GM18519 (cell line): ENCODE data around the gene VWA2.

Experiments used
- ATAC-seq: cut with Tn5 transposase; IDR thresholded peaks from one replicate; pipeline ENCODE4 v1.9.1; 2021; ENCODE audit warnings: mild to moderate bottlenecking, moderate library complexity; ENCODE audit not compliant: unreplicated experiment, low FRiP score

Gene VWA2

DNA sequence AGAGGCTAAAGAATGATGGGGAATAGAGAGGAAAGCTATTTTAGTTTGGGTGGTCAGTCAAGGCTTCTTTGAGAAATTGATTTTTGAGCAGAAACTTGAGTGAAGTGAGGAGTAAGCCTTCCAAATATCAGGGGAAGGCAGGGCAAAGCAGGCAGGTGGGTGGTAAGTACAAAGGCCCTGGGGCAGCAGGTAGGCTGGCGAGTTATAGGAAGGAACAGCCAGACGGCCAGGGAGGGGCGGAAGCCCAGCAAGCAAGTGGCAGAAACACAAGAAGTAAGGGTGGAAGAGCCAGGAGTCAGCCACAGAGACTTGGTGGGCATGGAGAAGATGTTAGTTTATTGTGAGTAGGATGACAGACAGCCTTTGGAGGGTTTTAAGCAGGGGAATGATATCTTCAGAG, 34.9 kb downstream of the VWA2 start:
- no peak for ATAC-seq

DNA sequence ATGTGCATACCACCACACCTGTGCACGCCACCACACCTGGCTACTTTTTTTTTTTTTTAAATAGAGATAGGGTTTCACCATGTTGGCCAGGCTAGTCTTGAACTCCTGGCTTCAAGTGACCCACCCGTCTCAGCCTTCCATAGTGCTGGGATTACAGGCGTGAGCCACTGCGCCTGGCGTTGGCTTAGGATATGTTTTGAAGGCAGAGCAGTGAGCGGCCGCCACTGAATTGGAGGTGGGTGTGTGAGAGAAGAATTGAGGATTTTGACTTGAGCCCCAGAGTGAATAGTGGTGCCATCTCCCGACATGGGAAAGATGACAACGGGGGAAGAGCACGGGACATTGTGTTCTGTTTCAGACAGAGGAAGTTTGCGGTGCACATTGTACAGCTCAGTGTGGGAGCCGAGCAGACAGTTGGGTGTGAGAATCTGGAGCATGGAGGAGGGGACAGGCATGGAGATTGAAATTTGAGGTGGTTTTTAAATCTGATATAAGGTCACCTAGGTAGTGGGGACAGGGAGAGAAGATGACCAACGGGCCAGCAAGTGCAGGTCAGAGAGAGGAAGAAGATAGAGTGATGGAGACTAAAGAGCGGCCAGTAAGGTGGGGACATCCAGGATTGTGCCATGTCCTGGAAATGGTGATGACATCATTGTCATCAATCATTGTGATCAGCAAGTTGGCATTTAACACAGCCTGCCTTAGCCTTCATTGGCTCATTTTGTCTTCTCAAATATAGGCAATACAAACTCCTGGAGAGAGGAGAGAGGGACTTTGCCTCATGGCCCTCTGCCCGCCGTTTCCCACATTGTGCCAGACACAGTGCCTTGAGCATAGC, 35.8 kb downstream of the VWA2 start:
- ATAC-seq: no peak

DNA sequence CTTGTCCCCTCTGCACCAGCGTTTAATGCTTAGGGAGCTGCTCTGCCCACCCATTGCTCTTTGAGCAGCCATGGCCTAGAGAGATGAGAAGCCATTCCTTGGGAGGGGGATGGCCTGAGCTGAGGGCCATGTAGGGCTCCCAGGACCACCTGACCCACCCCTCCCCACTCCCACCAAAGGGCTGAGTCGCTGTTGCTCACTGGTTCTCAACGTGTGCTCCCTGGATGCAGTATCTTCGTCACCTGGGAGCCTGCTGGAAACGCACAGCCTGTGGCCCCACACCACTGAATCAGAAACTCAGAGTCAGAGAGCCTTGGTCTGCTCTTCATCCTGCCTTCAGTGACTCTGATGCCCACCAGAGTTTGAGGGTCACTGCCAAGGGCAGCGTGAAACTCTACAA, 37.0 kb downstream of the VWA2 start:
- ATAC-seq: no peak

DNA sequence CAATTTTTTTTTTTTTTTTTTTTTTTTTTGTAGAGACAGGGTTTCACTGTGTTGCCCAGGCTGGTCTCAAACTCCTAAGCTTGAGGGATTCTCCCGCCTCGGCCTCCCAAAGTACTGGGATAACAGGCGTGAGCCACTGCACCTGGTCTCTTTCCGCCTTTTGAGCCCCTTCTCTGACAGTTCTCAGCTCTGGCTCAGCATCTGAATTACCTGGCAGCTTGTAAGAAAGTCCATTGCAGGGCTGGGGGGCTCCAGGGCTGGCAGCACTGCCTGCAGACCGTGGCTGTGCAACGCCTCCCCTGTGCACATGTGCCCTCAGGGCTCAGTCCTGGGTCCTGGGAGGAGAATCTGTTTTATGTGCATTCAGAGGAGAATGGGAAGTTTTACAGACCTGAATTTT, 37.6 kb downstream of the VWA2 start:
- ATAC-seq: no peak

DNA sequence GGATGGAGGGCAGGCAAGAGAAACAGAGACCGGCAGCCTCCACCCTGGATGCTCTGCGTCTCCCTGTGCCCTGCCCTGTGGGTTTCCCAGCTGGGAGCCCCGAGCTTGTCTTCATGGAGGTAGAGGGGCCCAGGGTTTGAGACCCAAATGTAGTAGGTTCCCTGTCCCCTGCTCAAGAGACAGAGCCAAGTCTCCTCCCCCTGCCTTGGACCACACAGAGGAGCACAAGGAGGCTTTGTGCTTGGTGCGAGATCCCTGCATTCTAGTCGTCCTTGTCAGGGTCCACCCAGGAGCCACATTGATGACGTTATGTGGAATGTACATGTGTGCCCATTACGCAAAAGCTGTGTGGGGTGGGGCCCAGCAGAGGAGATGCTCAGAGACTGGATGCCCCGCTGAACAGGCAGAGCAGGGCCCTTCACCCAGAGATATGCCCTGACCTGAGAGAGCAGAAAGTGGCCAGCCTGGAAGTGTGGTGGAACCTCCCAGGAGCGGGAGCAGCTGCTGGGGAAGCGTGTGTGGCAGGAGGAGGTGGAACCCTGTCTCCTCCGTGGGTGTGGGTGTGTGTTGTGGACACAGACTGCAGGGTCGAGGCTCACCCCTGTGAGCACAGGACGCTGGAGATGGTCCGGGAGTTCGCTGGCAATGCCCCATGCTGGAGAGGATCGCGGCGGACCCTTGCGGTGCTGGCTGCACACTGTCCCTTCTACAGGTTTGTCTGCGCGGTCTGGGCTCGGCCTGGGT, 39.3 kb downstream of the VWA2 start:
- no peak for ATAC-seq

DNA sequence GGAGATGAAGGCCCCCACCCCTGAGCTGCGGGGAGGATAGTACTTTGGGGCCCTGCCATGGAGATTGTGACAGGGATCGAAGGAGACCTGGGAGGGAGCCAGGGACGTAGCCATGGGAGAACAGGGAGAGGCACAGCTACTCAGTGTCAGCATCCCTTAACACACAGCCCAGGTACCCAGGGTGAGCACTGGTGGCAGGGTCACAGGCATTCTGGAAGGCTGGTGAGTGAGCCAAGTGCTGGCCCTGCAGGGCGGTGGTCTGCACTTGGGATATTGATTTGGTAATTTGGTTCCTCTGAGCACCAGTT, 39.8 kb downstream of the VWA2 start:
- no peak for ATAC-seq

DNA sequence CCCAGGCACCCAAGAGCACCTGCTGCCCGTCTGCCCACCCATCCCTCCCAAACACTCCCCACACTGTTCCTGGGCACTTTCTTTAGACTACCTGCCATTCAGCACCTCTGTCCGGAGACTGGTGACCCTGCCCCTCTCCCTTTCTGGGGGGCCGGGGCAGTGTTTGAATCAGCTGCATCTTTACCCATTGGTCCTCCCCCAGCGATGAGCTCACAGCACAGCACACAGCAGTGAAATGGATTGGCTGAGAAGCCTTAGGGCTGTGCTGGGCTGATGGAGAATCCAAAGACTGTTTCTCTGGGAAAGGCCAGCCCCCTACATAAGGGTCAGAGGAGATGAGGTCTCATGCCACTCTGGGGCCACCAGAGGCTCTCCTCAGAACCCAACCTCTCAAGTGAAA, 40.2 kb downstream of the VWA2 start:
- no peak for ATAC-seq

DNA sequence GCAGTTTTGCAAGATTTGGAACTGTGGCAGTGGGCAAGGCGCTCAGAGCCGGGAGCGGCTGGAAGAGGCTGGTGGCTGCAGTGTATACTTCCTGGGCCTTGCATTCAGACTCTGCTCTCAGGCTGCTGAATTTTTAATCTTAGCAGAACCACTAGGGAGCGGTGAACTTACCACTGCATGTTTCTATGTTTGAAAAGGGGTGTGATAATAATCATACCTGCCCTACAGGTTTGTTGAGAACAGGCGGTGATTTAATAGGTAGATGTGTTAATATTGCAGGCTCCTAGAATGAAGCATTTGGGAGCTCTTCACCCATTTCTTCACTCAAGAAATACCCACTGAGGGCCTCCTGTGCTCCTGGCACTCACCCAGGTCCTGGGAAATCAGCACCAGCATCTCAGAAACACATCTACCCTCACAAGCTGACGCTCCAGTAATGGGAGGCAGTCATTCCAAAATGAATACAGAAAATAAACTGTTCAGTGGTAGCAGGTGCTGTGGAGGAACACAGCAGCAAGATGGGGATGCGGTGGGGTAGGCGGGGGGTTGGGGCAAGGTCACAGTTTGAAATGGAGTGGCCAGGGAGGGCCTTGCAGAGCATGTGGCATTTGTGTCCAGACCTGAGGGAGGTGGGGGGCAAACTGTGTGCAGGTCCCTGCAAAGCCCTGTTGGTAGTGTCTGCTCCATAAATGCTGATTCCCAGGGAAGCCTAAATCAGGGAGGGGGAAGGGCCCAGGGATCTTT, 41.0 kb downstream of the VWA2 start:
- no peak for ATAC-seq

DNA sequence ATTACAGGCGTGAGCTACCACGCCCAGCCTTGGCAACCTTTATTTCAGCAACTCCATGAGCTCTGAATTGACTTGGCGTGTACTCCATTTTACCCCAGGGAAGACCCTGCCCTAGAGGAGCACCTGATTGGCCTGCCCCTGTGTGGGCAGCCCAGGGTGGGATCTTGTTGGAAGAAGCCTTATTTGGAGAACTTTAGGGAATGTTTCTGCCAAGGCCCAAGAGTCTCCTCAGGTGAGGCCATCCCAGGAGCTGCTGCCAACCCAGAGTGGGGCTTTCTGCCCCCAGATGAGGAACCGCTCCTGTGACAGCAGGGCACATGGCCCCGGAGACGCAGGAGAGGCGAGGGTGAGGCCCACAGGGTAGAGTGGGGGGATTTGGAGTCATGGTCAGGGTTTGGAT, 42.0 kb downstream of the VWA2 start:
- ATAC-seq: no peak

DNA sequence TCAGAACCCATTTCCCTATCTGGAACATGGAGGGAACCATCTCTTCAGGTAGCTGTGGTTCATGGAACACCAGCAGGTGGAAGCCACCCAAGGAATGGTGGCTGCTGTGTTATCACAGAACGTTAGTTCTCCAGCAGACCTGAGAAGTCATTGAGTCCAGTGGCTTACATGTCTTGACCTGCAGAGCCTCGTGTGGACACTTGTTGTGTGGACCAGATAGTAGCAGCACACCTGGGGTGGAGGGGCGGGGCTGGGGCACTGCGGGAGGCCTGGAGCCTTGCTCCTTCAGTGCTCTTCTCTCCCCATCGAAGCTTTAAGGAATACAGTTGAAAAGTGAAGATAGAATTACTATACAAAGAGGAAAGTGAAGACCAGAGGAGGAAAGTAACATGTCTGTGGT, 42.4 kb downstream of the VWA2 start:
- no peak for ATAC-seq

DNA sequence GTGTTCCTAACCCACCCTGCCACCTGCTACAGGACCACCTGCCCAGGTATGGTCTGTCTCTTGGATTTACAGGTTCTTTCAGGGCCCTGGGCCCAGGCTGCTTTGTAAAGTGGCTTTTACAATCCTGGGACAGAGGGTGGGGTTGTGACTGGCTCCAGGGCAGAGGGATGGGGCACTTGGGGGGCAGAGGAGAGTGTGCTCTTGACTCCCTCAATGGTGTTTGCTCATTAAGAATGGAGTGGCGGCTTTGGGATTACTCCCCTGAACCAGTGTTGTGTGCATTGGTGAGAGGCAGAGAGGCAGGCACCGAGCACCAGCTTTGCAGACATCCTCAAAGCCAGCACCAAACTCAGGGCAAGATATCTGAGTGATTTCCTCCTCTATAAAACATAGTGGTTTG, 43.5 kb downstream of the VWA2 start:
- no peak for ATAC-seq

DNA sequence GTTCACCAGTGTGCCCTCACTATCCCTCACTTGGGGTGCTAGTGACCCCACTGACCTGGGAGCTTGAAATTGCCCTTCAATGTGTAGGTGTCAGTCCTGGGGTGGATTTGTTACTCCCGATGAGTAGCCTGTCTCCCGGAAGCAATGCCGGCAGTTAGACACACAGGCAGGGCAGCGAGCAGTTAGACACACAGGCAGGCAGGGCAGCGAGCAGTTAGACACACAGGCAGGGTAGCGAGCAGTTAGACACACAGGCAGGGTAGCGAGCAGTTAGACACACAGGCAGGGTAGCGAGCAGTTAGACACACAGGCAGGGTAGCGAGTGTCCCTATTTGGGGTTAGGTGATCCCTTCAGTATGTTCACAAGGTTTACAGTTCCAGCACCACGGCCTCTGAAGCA, 44.0 kb downstream of the VWA2 start:
- no peak for ATAC-seq

DNA sequence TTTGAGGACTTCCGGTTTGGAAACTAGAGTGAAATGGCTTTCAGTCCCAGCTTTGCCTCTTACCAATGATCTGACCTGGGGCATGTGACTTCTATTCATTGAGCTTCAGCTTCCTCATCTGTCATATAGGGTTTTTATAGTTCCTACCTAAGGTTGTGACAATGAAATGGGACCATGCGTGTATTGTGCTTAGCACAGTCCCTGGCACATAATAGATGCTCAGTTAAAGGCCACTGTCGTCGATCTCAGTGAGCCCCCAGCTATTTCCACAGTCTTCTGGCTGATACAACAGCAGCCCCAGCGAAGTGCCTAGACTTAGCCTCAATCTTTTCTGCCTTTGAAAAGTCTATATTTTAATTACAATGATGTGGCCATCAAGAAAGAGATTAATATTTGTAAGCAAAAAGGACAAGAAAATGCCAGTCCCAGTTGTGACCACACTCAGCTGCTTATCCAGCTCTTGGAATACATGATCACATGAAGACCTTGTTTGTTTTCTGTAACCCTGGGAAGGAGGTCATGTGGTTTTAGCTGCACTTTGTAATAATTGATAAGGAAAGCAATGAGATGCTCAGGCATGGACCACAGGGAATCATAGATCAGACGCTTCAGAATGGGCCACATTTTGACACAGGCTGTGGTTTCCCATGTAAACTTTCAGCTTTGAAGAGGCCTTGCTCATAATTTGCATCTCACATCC, 44.6 kb downstream of the VWA2 start:
- ATAC-seq: no peak

DNA sequence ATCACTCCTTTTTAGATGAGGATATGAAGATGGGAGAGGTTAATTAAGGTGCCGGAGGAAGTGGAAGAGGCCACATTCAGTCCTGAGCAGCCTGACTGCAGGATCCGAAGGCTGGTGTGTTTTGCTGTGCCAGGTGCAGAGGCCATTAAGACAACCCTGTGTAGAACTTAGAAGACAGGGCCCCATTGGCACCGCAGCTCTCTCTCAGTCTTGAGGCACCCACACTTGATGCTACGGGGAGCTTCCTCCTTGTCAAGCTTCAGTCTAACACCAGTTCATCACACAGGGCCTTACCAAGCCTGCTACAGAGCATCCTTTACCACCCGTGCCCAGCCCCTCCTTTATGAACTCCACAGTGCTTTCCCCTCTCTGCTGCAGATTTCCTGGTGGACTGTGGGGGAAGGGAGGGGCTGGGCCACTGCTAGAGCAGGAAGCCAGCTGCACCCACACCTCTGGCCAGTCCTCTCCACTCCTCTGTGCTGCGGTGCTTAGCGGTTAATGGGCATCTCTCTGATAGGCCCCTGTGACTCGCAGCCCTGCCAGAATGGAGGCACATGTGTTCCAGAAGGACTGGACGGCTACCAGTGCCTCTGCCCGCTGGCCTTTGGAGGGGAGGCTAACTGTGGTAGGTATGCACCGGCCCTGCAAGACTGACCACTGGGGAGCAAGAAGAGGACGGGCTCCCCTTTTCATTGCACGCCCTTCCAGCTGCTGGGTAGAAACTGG, 45.5 kb downstream of the VWA2 start:
- ATAC-seq: no peak

DNA sequence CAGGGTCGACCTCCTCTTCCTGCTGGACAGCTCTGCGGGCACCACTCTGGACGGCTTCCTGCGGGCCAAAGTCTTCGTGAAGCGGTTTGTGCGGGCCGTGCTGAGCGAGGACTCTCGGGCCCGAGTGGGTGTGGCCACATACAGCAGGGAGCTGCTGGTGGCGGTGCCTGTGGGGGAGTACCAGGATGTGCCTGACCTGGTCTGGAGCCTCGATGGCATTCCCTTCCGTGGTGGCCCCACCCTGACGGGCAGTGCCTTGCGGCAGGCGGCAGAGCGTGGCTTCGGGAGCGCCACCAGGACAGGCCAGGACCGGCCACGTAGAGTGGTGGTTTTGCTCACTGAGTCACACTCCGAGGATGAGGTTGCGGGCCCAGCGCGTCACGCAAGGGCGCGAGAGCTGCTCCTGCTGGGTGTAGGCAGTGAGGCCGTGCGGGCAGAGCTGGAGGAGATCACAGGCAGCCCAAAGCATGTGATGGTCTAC, 46.9 kb downstream of the VWA2 start:
- ATAC-seq: no peak

DNA sequence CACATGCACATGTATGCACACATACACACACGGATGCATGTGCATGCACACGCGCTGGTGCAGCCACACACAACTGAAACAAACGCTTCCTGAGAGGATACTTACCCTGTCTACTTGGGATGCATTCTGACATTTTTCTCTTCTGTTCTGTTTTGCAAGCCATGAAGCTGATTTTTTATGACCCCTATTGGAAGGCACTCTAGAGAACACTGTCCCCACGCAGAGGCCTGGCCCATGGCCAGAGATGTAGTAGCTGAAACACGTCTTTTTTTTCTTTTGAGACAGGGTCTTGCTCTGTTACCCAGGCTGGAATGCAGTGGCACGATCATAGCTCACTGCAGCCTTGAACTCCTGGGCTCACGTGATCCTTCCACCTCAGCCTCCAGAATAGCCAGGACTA, 47.9 kb downstream of the VWA2 start:
- no peak for ATAC-seq

DNA sequence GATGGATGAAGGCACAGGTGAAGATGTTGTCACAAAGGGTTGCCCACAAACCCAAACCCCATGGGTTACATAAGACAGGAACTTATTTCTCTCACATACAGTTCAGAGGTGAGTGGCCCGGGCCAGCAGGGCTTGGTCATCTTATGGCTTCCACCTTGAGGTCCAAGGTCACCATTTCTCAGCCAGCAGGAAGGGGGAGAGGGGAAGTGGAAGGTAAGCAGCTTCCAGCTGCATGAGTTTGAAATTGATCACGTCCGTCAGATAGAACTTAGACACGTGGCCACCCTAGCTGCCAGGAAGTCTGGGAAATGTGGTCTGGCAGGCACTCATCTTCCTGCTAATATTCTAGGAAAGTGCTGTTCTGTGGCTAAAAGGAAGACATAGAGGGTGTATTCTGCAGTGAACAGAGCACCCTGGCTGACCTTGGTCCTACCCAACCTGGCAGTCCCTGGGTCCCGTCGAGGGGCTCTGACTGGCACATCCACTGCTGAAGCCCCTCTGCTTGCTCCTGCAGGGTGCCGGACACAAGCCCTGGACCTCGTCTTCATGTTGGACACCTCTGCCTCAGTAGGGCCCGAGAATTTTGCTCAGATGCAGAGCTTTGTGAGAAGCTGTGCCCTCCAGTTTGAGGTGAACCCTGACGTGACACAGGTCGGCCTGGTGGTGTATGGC, 49.5 kb downstream of the VWA2 start:
- ATAC-seq: no peak

DNA sequence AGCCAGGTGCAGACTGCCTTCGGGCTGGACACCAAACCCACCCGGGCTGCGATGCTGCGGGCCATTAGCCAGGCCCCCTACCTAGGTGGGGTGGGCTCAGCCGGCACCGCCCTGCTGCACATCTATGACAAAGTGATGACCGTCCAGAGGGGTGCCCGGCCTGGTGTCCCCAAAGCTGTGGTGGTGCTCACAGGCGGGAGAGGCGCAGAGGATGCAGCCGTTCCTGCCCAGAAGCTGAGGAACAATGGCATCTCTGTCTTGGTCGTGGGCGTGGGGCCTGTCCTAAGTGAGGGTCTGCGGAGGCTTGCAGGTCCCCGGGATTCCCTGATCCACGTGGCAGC, 50.0 kb downstream of the VWA2 start:
- ATAC-seq: no peak

DNA sequence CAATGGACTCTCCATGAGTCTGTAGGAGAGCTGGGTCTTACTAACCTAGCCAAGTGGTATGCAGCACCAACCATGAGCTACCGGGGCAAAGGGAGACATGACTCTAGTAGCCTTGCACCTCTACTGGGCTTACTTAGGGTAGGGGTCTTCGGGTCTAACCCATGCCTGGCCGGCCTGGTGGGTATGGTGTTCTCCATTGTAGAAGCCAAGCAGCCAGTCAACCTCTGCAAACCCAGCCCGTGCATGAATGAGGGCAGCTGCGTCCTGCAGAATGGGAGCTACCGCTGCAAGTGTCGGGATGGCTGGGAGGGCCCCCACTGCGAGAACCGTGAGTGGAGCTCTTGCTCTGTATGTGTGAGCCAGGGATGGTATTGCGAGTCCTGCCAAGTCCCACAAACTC, 51.0 kb downstream of the VWA2 start:
- ATAC-seq: no peak

DNA sequence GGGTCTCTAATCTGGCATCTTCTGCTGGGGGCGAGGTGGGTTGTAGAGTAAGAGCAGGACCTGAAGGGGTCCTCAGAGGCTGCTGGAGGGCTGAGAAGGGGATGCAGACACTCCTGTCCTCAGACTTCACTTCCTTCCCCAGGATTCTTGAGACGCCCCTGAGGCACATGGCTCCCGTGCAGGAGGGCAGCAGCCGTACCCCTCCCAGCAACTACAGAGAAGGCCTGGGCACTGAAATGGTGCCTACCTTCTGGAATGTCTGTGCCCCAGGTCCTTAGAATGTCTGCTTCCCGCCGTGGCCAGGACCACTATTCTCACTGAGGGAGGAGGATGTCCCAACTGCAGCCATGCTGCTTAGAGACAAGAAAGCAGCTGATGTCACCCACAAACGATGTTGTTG, 52.0 kb downstream of the VWA2 start:
- no peak for ATAC-seq
